AG08396 (cell line): ENCODE data around the gene HPSE2.
"Not testable (repeated sequence)": the region's sequence is repeated elsewhere in the genome, so short reads cannot be mapped to it uniquely, and the experiment has no call there.

Source experiments
- DNase-seq: peaks from one replicate; pipeline ENCODE4 v3.0.0; 2012; ENCODE audit warnings: low spot score, mixed read lengths

HPSE2 gene

GRCh38 chr10:99161165-99161564 lies 74.5 kb downstream of the HPSE2 start:
- DNase-seq = no peak

- no peak for DNase-seq
Measured at GRCh38 chr10:99143651-99144050, 92.0 kb downstream of the HPSE2 start.

DNA sequence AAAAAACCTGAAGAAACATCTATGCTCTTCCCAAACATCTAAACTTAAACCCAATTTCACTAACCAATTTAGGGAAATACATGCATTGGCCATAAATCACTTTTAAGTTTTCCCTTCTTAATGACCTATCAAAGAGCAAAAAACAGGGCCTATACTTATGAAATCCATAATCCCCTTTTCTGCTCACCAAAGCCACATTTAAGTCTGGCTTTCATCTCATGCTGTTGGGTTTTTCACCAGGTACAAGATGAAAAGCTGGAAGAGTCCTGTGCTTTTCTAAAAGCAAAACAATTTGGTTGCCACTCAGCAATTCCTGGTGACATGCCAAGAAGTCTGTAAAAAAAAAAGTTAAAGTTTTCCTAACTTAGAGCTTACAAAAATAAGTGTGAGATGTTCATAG lies 92.6 kb downstream of the HPSE2 start:
- DNase-seq = no peak

DNA sequence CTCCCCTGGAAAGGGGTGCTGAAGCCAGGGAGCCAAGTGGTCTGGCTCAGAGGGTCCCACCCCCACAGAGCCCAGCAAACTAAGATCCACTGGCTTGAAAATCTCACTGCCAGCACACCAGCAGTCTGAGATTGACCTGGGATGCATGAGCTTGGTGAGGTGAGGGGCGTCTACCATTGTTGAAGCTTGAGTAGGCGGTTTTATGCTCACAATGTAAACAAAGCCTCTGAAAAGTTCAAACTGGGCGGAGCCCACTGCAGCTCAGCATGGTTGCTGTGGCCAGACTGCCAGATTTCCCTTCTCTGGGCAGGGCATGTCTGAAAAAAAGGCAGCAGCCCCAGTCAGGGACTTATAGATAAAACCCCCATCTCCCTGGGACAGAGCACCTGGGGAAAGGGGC lies 102.8 kb downstream of the HPSE2 start:
- not testable (repeated sequence) for DNase-seq

DNA sequence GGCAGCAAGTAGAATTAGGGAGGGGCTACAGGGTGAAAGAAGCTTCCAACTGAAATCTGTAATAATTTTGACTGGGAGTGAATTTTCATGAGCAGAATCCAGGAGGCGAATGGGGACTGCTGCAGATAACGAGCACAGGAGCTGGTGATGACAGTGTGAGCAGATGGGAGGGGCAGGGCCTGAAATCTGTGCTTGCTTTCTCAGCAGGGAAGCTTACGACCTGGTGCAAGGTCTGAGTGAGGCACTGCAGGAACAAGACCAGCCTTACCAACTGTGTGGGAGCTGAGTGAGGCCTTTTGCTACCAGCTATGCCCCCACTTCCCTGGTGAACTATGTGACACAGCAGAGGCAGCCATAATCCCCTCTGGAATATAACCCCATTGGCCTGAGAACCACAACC lies 109.8 kb downstream of the HPSE2 start:
- no peak for DNase-seq

GRCh38 chr10:99124376-99124775 lies 111.3 kb downstream of the HPSE2 start:
- DNase-seq = no peak

- no peak for DNase-seq
Measured at GRCh38 chr10:99123851-99124250, 111.8 kb downstream of the HPSE2 start.

DNA sequence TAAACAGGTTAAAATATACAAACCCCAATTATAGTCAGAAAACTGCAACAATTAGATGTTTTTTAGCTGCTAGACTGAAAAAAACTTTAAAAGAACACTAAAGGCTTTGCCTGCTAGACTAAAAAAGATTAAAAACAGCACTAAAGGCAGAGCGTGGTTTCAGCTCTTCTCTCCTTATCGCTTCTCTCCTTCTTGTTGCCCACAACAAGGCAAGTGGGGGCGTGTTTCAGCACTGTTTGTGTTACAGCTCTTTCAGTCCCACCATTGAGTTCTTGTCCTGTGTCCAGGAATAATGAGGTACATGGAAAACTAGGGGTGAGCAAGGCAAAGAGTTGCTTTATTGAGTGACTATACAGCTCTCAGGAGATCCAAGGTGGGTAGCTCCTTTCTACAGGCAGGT lies 112.3 kb downstream of the HPSE2 start:
- DNase-seq = no peak

DNA sequence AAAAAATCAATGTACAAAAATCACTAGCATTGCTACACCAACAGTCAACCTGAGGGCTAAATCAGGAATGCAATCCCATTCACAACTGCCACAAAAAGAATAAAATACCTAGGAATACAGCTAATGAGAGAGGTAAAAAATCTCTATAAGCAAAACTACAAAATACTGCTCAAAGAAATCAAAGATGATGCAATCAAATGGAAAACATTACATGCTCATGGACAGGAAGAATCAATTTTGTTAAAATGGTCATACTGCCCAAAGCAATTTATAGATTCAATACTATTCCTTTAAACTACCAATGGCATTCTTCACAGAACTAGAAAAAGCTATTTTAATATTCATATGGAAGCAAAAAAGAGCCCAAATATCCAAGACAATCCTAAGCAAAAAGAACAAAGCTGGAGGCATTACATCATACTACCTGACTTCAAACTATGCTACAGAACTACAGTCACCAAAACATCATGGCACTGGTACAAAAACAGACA lies 116.3 kb downstream of the HPSE2 start:
- no peak for DNase-seq

- DNase-seq = no peak
Measured at GRCh38 chr10:99115703-99116102, 119.9 kb downstream of the HPSE2 start.

- no peak for DNase-seq
Measured at GRCh38 chr10:99085358-99085757, 150.3 kb downstream of the HPSE2 start.

GRCh38 chr10:99084161-99084560 lies 151.5 kb downstream of the HPSE2 start:
- DNase-seq = no peak

GRCh38 chr10:99080275-99080945 lies 155.2 kb downstream of the HPSE2 start:
- DNase-seq = no peak

DNA sequence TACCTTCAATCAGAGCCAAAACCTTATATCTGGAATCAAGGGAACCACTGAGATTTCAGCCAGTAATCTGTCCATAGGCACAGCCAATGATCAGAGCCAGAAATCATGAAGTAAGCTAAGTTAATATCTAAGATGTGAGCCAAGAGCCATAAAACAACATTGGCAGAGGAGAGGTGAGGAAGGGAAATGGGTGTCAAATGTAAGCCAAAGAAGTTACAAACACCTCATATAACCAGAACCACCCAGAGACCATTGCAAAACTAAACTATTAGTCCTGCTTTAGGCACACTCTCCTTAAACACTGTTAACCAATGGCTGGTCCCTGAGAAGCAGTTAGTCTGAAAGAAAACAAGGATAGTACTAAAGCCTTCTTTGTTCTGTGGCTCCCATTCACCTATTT lies 173.1 kb downstream of the HPSE2 start:
- no peak for DNase-seq

- no peak for DNase-seq
Measured at GRCh38 chr10:99058762-99059161, 176.9 kb downstream of the HPSE2 start.

- no peak for DNase-seq
Measured at GRCh38 chr10:99057936-99058690, 177.5 kb downstream of the HPSE2 start.

- no peak for DNase-seq
Measured at GRCh38 chr10:99045671-99046070, 190.0 kb downstream of the HPSE2 start.

GRCh38 chr10:99042051-99042771 lies 193.4 kb downstream of the HPSE2 start:
- no peak for DNase-seq

DNA sequence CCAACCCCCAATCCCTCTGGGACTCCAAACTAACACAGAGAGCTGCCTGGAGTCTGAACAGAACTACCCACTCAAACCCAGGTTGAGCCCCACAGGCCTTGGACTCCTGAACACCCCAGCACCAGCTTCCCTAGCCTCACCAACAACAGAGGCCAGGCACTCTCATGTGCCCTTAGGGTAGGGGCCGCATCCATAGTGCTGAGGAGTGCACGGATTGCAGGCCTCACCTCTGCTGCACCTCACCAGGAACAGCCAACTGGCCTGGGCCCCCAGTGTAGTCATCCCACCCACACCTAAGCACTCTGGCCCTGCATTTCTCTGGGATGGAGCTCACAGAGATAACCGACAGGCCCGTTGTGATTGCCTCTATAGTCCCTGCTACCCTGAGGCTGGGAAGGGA lies 194.2 kb downstream of the HPSE2 start:
- no peak for DNase-seq

DNA sequence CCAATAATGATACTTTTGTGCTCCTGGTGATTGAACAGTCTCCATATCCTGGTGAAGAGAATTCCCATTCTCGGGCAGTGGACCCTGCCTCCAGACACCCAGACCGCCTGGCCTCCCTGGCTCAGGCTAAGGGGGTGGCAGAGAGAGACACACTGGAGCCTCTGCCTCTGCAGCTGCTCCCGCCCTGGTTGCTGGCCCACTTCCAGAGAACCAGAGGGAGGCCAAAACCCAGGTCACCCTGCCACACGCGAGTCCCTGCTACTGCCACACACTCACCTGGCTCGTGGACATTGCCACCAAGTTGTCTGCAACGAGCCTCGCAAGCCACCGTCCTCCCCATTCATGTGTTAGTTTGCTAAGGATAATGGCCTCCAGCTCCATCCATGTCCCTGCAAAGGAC lies 221.8 kb downstream of the HPSE2 start:
- DNase-seq = no peak

GRCh38 chr10:99010286-99010685 lies 225.4 kb downstream of the HPSE2 start:
- no peak for DNase-seq

DNA sequence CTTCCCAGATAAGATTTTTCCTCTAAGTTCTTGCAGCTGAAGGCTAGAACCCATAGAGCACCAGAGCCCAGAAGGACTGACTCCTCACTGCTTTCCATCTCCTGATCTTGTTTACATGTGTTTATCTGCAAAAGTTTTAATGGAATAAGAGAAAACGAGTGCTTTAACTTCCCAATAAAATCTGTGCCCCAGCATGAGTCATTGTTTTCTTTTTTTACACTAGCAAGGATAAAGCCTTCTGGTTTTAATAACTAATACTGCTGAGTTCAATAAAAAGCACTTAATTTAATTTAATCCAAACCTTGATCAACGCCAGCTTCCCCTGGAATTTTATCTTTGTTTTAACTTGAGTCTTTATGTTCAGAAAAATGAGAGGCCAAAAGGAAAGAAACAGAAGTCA lies 227.6 kb downstream of the HPSE2 start:
- no peak for DNase-seq

DNA sequence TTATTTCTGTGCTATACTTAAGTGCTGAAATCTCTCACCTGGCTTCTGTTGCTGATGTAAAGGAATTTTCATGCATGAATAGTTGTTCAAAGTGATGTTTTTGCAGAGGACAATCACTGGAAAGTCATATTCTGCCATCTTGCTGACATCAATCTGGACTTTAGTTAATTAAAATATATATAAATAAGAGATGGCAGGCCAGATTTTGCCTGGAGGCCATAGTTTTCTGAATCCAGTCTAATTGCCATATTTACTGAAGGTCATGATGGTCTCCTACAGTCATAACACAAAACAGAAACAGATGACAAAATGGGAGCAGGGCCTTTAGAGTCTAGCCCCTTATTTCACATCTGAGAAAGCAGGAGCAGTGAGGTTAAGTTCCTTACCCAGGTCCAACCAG lies 228.2 kb downstream of the HPSE2 start:
- no peak for DNase-seq
